Measurements from ENCODE around the gene UNC79.

DNA sequence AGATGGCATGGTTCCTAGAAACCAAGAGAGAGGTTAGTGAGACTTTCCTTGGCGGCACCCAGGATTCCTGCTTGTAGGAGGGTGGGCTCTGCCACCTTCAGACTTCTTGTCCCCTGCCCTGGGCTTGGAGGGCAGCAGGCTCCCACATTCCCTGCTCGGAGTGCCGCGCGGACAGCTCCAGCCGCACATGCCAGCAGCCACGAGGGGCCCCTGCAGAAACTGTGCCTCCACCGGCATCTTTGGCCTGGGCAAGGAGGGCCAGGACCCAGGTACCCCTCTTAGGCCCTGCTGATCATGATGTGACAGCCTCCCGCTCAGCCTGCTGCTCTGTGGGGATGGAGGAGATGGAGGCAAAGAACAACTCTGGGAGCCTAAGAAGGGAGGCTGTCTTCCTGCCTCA lies 295.3 kb downstream of the UNC79 start:
- TF ChIP-seq, protein P1, sequence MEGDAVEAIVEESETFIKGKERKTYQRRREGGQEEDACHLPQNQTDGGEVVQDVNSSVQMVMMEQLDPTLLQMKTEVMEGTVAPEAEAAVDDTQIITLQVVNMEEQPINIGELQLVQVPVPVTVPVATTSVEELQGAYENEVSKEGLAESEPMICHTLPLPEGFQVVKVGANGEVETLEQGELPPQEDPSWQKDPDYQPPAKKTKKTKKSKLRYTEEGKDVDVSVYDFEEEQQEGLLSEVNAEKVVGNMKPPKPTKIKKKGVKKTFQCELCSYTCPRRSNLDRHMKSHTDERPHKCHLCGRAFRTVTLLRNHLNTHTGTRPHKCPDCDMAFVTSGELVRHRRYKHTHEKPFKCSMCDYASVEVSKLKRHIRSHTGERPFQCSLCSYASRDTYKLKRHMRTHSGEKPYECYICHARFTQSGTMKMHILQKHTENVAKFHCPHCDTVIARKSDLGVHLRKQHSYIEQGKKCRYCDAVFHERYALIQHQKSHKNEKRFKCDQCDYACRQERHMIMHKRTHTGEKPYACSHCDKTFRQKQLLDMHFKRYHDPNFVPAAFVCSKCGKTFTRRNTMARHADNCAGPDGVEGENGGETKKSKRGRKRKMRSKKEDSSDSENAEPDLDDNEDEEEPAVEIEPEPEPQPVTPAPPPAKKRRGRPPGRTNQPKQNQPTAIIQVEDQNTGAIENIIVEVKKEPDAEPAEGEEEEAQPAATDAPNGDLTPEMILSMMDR (IDR thresholded peaks at IDR 0.05; ENCODE audit: poor library complexity): no peak
- TF ChIP-seq EZH2 (IDR thresholded peaks at IDR 0.05; ENCODE audit: borderline replicate concordance) (no peak), EZH2phosphoT487 (IDR thresholded peaks at IDR 0.05; ENCODE audit: low read depth, severe bottlenecking, unreplicated experiment) (no peak)
